GDM1 (cell line): ENCODE results near the gene CPO.
"Not testable (repeated sequence)": the region's sequence is repeated elsewhere in the genome, so short reads cannot be mapped to it uniquely, and the experiment has no call there.

Experiments
- DNase-seq: peaks from one replicate; lab custom pipeline; 2025; lab: John Stamatoyannopoulos, UW

CPO gene

GRCh38 chr2:206939340-206939739 lies at the start of gene CPO:
TSS of gene CPO (plus strand) at chr2:206939518. CDS start at chr2:206939600, 82 bp downstream.
- no peak for DNase-seq

GRCh38 chr2:206890179-206890578 lies 49.1 kb upstream of the CPO start:
- DNase-seq, result no peak

- DNase-seq, result no peak
These were observed 48.4 kb upstream of the CPO start for GRCh38 chr2:206890926-206891325.

GRCh38 chr2:206915121-206915520 lies 24.2 kb upstream of the CPO start:
- DNase-seq, result no peak

GRCh38 chr2:206918263-206918662 lies 21.1 kb upstream of the CPO start:
- DNase-seq, result no peak

GRCh38 chr2:206920310-206920709 lies 19.0 kb upstream of the CPO start:
- DNase-seq, result no peak

- no peak for DNase-seq
These were observed 18.4 kb upstream of the CPO start for GRCh38 chr2:206920951-206921350.

GRCh38 chr2:206921529-206921928 lies 17.8 kb upstream of the CPO start:
- DNase-seq, result no peak

- DNase-seq, result no peak
These were observed 3.1 kb upstream of the CPO start for GRCh38 chr2:206935991-206936842.

- DNase-seq, result no peak
These were observed 2.5 kb upstream of the CPO start for GRCh38 chr2:206936843-206937230.

- DNase-seq, result no peak
These were observed 1.8 kb upstream of the CPO start for GRCh38 chr2:206937555-206937954.

GRCh38 chr2:206940546-206940945 lies 1.2 kb downstream of the CPO start:
- no peak for DNase-seq

GRCh38 chr2:206942592-206943478 lies 3.5 kb downstream of the CPO start:
- no peak for DNase-seq

- not testable (repeated sequence) for DNase-seq
These were observed 14.1 kb downstream of the CPO start for GRCh38 chr2:206953404-206953803.

- DNase-seq, result no peak
These were observed 15.9 kb downstream of the CPO start for GRCh38 chr2:206955253-206955652.

- DNase-seq, result no peak
These were observed 18.9 kb downstream of the CPO start for GRCh38 chr2:206958261-206958660.

GRCh38 chr2:206962966-206963365 lies 23.6 kb downstream of the CPO start:
- no peak for DNase-seq

GRCh38 chr2:206968134-206969086 lies 29.1 kb downstream of the CPO start:
- DNase-seq, result no peak

- no peak for DNase-seq
These were observed 29.9 kb downstream of the CPO start for GRCh38 chr2:206969192-206969591.

- no peak for DNase-seq
These were observed 31.5 kb downstream of the CPO start for GRCh38 chr2:206970589-206971360.

- no peak for DNase-seq
These were observed 32.5 kb downstream of the CPO start for GRCh38 chr2:206971805-206972204.
